HCT116 (cell line): ENCODE data around the gene GTF2A1. TPM values are rescaled to one million over a fixed set of nuclear protein-coding genes. Genes with fewer than 3 reads are reported as not detected.

ENCODE experiments used
- ATAC-seq: fragments of 200-7000 bp; cut with Tn5 transposase; 2 replicates; pipeline ENCODE4 v1.9.1; 2020; ENCODE audit warnings: mild to moderate bottlenecking, moderate library complexity
- BruUV-seq: library from RNA; stranded (reverse); fragments of 400-500 nt; replicated peaks from 2 replicates; lab custom pipeline; 2021; lab: Mats Ljungman, UMichigan
- CTCF ChIA-PET: fragments of 300-600 bp; sonication (Branson Sonifier 250); formaldehyde crosslinking; loops from one replicate; lab custom pipeline; 2021; ENCODE audit warnings: antibody characterized with exemption; lab: Charles Lee
- POLR2A ChIA-PET: fragments of 300-600, 350-600 bp; sonication (Branson Sonifier 250); formaldehyde crosslinking; loops from one replicate; lab custom pipeline; 2021; ENCODE audit warnings: antibody characterized with exemption; lab: Charles Lee
- RAD21 ChIA-PET, 2 experiments: fragments of 300-600 bp; sonication (Branson Sonifier 250); formaldehyde crosslinking; loops; one replicate each; lab custom pipeline; 2023; ENCODE audit warnings: low total read pairs in 2 of 2; ENCODE audit not compliant: uncharacterized antibody in 2 of 2, unreplicated experiment in 2 of 2, low non-redundant PET in 1 of 2; lab: Charles Lee
- DNase-seq: peaks from one replicate; pipeline ENCODE4 v3.0.0-alpha.2; 2010; ENCODE audit warnings: low read depth, low spot score
- H2AFZ ChIP-seq: fragments of 200-600 bp; shearing (Covaris generic), sonication (generic); 2 replicates; pipeline ENCODE4 v1.6.1; 2017; ENCODE audit warnings: low read depth, mixed run types, mixed read lengths, antibody characterized with exemption, low read length; ENCODE audit not compliant: poor library complexity, severe bottlenecking
- H3K27ac ChIP-seq: 2 replicates; pipeline ENCODE4 v1.5.1; 2012; ENCODE audit warnings: low read depth, low read length
- H3K27me3 ChIP-seq: fragments of 200-600 bp; sonication (generic); 2 replicates; pipeline ENCODE4 v1.6.1; 2016; ENCODE audit warnings: mixed run types, low read length, mixed read lengths; ENCODE audit not compliant: insufficient read depth
- H3K36me3 ChIP-seq, 2 experiments: fragments of 200-500 bp in 1 of 2; fragments of 200-600 bp in 1 of 2; sonication (Bioruptor generic) in 1 of 2; sonication (generic) in 1 of 2; 2 replicates each; pipeline versions ENCODE4 v1.5.1 to v1.6.1; 2014 to 2016; ENCODE audit warnings: low read length in 2 of 2, inconsistent platforms in 1 of 2, mixed read lengths in 1 of 2, mixed run types in 1 of 2; ENCODE audit not compliant: insufficient read depth in 2 of 2, control insufficient read depth in 1 of 2
- H3K4me1 ChIP-seq, 2 experiments: fragments of 200-600 bp in 1 of 2; sonication (generic) in 1 of 2; 2 replicates each; pipeline versions ENCODE4 v1.5.1 to v1.6.1; 2012 to 2017; ENCODE audit warnings: low read length in 2 of 2, inconsistent platforms in 1 of 2, mild to moderate bottlenecking in 1 of 2, mixed read lengths in 1 of 2, mixed run types in 1 of 2, moderate library complexity in 1 of 2; ENCODE audit not compliant: insufficient read depth in 2 of 2, control insufficient read depth in 1 of 2
- H3K4me2 ChIP-seq: fragments of 200-600 bp; sonication (generic); 2 replicates; pipeline ENCODE4 v1.6.1; 2017; ENCODE audit warnings: mixed run types, low read length, mixed read lengths
- H3K4me3 ChIP-seq, 2 experiments: fragments of 200-600 bp in 1 of 2; sonication (generic) in 1 of 2; replicated peaks in 1 of 2; 2 replicates each; pipeline ENCODE4 v1.5.1; 2011 to 2016; ENCODE audit warnings: low read length in 2 of 2, control low read depth in 1 of 2, low read depth in 1 of 2, mild to moderate bottlenecking in 1 of 2, mixed read lengths in 1 of 2, mixed run types in 1 of 2
- H3K79me2 ChIP-seq: fragments of 200-600 bp; sonication (generic); 2 replicates; pipeline ENCODE4 v1.6.1; 2017; ENCODE audit warnings: mild to moderate bottlenecking, mixed run types, low read length, moderate library complexity, mixed read lengths; ENCODE audit not compliant: insufficient read depth
- H3K9ac ChIP-seq: fragments of 200-600 bp; sonication (generic); 2 replicates; pipeline ENCODE4 v1.6.1; 2016; ENCODE audit warnings: low read length, mixed read lengths
- H3K9me2 ChIP-seq: fragments of 200-600 bp; sonication (generic), shearing (Covaris generic); 2 replicates; pipeline ENCODE4 v1.6.1; 2017; ENCODE audit warnings: mixed run types, mild to moderate bottlenecking, moderate library complexity; ENCODE audit not compliant: insufficient read depth
- H3K9me3 ChIP-seq, 2 experiments: fragments of 200-500 bp in 1 of 2; fragments of 200-600 bp in 1 of 2; sonication (Bioruptor generic) in 1 of 2; sonication (generic) in 1 of 2; 2 replicates each; pipeline ENCODE4 v1.6.1; 2014 to 2017; ENCODE audit warnings: low read length in 2 of 2, mixed read lengths in 2 of 2, inconsistent platforms in 1 of 2, low read depth in 1 of 2, mild to moderate bottlenecking in 1 of 2, mixed run types in 1 of 2, moderate library complexity in 1 of 2; ENCODE audit not compliant: control insufficient read depth in 1 of 2, insufficient read depth in 1 of 2
- H4K20me1 ChIP-seq: fragments of 200-600 bp; sonication (generic), shearing (Covaris generic); 2 replicates; pipeline ENCODE4 v1.6.1; 2017; ENCODE audit warnings: mixed run types, mild to moderate bottlenecking, moderate library complexity; ENCODE audit not compliant: insufficient read depth
- EZH2 ChIP-seq: fragments of 200-600 bp; sonication (generic); IDR thresholded peaks from 2 replicates; pipeline ENCODE4 v1.6.1; 2017; ENCODE audit warnings: antibody characterized with exemption, mixed run types
- EZH2phosphoT487 ChIP-seq: fragments of 200-600 bp; IDR thresholded peaks from 2 replicates; pipeline ENCODE4 v1.6.1; 2018; ENCODE audit warnings: antibody characterized with exemption, borderline replicate concordance
- POLR2A ChIP-seq: IDR thresholded peaks from 2 replicates; pipeline ENCODE4 v1.7.0; 2011; ENCODE audit warnings: borderline replicate concordance; ENCODE audit not compliant: insufficient read depth, insufficient read length; ENCODE audit errors: extremely low read depth
- POLR2AphosphoS5 ChIP-seq: IDR thresholded peaks from 2 replicates; pipeline ENCODE4 v1.6.1; 2011; ENCODE audit warnings: mild to moderate bottlenecking, low read depth, low read length, moderate library complexity
- RAD21 ChIP-seq: IDR thresholded peaks from 2 replicates; pipeline ENCODE4 v1.6.1; 2012; ENCODE audit warnings: low read depth, mild to moderate bottlenecking
- REST ChIP-seq: IDR thresholded peaks from 2 replicates; pipeline ENCODE4 v1.6.1; 2012; ENCODE audit warnings: low read depth
- ZFX ChIP-seq: fragments of 450-650 bp; IDR thresholded peaks from 2 replicates; pipeline ENCODE4 v1.6.1; 2017
- intact Hi-C: fragments of 100-400 bp; cut with micrococcal nuclease; formaldehyde crosslinking; loops from 2 replicates; pipeline ENCODE4 v1.10.0; 2022
- total RNA-seq: library from RNA; stranded (reverse); gene quantifications from one replicate; pipeline ENCODE4 v1.2.1, GENCODE V29; 2021; ENCODE audit not compliant: unreplicated experiment
- TF ChIP-seq, protein P1 (sequence below): IDR thresholded peaks from 2 replicates; pipeline ENCODE4 v1.6.1; 2011; ENCODE audit warnings: mild to moderate bottlenecking, low read length, moderate library complexity; ENCODE audit not compliant: insufficient replicate concordance; ENCODE audit errors: extremely low read depth

Gene GTF2A1
- total RNA-seq, 1 experiment from 2014 or later, result 39.7 TPM

DNA sequence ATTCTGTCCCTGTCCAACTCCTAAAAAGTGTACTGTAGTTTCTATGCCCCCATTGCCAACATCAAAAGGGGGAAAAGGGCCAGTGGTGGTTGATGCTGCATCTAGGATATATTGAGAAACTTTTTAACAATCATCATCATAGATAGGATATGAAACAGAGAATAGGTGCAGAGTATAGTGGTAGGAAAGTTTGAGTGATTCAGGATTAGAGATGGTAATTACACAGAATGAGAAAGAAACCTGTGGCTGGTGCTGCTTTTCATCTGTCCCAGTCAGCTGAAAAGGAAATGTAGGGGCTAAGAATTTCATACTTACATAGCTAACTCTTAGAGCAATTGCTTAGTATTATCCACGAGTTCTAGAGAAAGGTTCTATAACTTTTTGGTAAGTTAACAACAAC lies 67.6 kb downstream of the GTF2A1 start:
- ChIA-PET RAD21 (no interaction called here), CTCF (interaction anchor here (0.5 kb wide), 1 partner anchor 1097 kb away, joined by 3 read pairs; no protein-coding TSS in a partner anchor), POLR2A (no interaction called here)
- TF ChIP-seq POLR2AphosphoS5 (no peak), EZH2 (no peak), ZFX (no peak), REST (no peak), EZH2phosphoT487 (no peak), RAD21 (no peak), POLR2A (no peak)
- TF ChIP-seq, protein P1, sequence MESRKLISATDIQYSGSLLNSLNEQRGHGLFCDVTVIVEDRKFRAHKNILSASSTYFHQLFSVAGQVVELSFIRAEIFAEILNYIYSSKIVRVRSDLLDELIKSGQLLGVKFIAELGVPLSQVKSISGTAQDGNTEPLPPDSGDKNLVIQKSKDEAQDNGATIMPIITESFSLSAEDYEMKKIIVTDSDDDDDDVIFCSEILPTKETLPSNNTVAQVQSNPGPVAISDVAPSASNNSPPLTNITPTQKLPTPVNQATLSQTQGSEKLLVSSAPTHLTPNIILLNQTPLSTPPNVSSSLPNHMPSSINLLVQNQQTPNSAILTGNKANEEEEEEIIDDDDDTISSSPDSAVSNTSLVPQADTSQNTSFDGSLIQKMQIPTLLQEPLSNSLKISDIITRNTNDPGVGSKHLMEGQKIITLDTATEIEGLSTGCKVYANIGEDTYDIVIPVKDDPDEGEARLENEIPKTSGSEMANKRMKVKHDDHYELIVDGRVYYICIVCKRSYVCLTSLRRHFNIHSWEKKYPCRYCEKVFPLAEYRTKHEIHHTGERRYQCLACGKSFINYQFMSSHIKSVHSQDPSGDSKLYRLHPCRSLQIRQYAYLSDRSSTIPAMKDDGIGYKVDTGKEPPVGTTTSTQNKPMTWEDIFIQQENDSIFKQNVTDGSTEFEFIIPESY, result no peak
- H3K9ac ChIP-seq, result no peak overlapping the region
- DNase-seq (no peak), ATAC-seq (no peak)
- H3K4me1 ChIP-seq, result no peaks in the 10 kb centered on the region
- intact Hi-C loops, result no loop called here
- H3K27ac ChIP-seq, result no peak overlapping the region
- H3K9me2 ChIP-seq, result no peaks in the 10 kb centered on the region
- no peak overlapping the region for H2AFZ ChIP-seq
- H3K9me3 ChIP-seq, result no peaks in the 10 kb centered on the region
- H3K27me3 ChIP-seq, result no peaks in the 10 kb centered on the region
- H3K4me3 ChIP-seq, result no peak overlapping the region
- H3K36me3 ChIP-seq, result no peaks in the 10 kb centered on the region
- BruUV-seq, result no TSS peak
- no peak overlapping the region for H3K4me2 ChIP-seq
- H3K79me2 ChIP-seq, result no peaks in the 10 kb centered on the region
- H4K20me1 ChIP-seq, result no peaks in the 10 kb centered on the region
